WI38 (cell line): ENCODE results near the gene ATG9A.

Experiments
- H3K4me3 ChIP-seq: 2 replicates; pipeline ENCODE4 v1.5.1; 2011; ENCODE audit warnings: low read depth, mild to moderate bottlenecking, control low read depth, low read length
- TF ChIP-seq, protein P1 (sequence below): IDR thresholded peaks from 2 replicates; pipeline ENCODE4 v1.5.1; 2012; ENCODE audit warnings: low read depth, mild to moderate bottlenecking, control low read depth, low read length

ATG9A gene

DNA sequence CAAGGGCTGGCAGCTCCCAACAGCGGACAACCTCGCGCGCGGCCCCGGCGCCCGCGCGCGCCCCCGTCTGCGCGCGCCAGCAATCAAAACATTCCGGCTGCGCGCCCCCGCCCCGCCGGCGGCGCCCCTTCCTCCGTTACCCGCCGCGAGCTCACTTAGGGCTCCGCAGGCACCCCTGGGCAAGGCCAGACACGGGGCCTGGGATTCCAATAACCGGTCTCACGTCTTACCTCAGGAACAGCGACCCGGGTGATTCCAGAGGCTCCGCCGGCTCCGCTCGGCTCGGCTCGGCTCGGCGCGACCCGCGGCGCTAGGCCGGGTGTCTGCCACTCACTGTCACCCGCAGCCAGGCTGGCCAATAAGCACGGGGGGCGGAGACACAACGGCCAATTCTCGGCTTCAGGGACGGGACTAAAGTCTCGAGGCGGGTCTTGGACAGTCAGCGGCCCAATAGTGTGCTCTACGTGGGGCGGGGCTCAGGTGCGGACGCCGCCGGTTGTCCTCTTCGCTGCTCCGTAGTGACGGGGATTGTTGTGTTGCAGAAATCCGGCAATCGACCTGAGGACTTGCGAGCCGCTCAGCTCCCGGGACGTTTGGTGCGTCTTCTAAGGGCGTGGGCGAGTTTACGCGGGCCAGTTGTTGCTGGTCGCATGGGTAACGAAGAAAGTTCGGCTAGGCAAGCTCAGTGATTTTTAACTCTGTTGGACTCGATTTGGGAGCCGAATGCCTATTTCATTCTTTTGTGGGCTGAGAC, at the start of gene ATG9A, which contains the start of gene ANKZF1:
Gene ATG9A, minus strand, starts transcription at position 332 of the 754 bp plus-strand sequence. CDS start 1,612 bp downstream, outside the sequence.
Gene ANKZF1, plus strand, starts transcription at position 502 of the 754 bp plus-strand sequence. CDS start 452 bp downstream, outside the sequence.
- peak within 1 kb of the TSS; percentile 90 for H3K4me3 ChIP-seq
- TF ChIP-seq, protein P1, sequence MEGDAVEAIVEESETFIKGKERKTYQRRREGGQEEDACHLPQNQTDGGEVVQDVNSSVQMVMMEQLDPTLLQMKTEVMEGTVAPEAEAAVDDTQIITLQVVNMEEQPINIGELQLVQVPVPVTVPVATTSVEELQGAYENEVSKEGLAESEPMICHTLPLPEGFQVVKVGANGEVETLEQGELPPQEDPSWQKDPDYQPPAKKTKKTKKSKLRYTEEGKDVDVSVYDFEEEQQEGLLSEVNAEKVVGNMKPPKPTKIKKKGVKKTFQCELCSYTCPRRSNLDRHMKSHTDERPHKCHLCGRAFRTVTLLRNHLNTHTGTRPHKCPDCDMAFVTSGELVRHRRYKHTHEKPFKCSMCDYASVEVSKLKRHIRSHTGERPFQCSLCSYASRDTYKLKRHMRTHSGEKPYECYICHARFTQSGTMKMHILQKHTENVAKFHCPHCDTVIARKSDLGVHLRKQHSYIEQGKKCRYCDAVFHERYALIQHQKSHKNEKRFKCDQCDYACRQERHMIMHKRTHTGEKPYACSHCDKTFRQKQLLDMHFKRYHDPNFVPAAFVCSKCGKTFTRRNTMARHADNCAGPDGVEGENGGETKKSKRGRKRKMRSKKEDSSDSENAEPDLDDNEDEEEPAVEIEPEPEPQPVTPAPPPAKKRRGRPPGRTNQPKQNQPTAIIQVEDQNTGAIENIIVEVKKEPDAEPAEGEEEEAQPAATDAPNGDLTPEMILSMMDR: no peak

DNA sequence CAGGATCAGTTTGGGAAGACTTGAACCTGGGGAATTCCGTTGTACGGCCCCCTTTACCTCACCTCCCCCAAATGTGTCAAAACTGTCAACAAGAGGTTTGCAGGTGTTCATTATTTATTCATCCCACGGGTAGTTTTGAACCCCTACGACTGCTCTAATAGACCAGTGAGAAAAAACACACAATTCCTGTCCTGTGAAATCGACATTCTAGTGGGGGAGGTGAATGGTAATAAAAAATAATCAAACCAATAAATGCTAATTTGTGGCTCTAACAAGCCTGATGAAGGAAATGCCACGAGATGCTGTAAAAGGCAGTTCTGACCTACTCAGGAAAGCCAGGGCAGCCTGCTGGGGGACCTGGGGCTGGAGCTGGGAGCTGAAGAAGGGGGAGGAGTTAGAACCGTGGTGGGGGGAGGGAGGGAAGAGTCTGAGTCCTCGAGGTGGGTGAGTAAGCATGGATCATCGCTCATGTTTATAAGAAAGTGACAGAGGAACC, 49.3 kb upstream of the ATG9A start:
- TF ChIP-seq, protein P1: no peak
- H3K4me3 ChIP-seq: no peak overlapping the region

DNA sequence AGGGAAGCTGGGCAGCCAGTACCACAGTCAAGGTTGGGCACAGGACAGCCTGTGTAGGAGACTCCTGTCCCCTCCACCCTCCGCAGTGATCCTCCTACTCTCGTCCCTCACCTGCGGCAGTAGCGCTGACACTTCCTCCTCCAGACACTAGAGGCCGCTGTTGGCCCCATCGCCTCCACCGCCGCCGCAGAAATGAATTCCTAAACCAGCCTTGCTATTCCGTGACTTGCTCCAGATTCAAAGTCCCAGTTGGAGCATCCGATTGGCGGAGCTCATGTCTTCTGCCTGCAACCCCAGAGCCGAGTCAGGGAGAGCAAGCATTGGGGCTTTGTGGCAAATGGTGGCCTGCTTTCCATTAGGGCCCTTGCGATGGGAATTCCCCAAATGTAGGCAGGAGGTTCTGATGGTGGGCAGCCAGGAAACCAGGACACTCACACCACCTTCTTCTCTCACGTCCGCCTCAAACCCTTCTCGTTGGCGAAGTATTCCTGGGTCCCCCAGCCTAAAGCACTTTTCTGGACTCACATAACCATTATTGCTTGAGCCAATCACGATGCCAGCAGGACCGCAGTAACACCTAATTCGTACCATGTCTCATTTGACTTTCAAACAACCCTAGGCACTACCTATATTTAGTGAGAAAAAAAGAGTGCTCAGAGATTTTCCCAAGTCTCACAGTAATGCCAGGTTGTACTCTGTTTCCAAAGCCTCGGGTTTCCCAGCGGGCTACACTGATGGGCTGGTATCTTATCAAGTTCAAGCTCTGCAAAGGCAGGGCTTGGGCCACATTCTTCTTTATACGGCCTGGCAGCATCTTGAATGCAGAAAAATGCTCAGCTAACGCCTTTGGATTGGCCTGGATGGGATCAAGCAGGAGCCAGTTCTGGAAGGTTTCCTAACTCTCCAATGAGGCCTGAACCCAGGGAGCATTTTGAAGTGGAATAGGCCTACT, 48.5 kb upstream of the ATG9A start:
- no peak overlapping the region for H3K4me3 ChIP-seq

DNA sequence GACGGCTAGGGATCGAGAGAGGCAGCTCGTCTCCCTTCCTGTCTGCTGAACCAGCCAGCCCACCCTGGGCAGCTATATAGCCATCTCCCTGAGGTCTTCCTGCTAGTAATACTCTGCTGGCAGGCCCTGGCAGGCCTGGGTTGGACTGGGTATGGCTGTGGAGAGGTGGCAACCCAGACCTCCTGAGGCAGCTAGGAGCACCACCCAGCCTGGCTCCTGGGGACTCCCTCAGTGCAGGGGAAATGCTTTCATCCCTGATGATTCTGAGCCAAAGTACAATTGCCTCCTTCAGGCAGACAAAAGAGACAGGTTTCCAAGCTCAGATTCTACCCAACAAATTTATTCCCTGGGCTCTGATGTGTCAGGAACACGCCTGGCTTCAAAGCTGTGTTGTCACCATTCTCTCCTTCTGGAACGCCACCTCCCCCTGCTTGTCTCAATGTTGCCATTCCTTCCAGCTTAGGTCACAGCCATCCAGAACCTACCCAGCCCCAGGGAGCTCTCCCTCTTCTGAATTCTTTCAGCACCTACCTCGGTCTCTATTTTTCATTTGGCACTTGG, 45.0 kb upstream of the ATG9A start:
- peak overlapping the region; percentile 1; the same call in 1 of the 2 replicates for H3K4me3 ChIP-seq
- TF ChIP-seq, protein P1: no peak

More for the DNA sequence above, 48.5 kb upstream of the ATG9A start:
- TF ChIP-seq, protein P1: peak; percentile 98

GRCh38 chr2:219273937-219274336, 44.5 kb upstream of the ATG9A start:
- no peak overlapping the region for H3K4me3 ChIP-seq
- TF ChIP-seq, protein P1: no peak

DNA sequence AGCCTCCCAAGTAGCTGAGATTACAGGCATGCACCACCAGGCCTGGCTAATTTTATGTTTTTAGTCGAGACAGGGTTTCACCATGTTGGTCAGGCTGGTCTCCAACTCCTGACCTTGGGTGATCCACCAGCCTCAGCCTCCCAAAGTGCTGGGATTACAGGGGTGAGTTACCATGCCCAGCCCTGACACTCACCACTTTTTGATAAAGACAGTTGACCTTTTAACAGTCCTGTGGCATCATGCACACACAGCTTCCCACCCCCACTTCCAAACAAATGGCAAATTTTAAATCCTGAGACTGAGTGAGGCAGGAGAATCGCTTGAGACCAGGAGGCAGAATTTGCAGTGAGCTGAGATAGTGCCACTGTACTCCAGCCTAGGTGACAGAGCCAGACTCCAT, 43.6 kb upstream of the ATG9A start:
- H3K4me3 ChIP-seq: no peak overlapping the region
- TF ChIP-seq, protein P1: no peak
